Esophagus (tissue), 2 donors: ENCODE measurements around the gene C1orf35. TPM values are rescaled to one million over a fixed set of nuclear protein-coding genes. Genes with fewer than 3 reads are reported as not detected.

ENCODE experiments used
- H3K27ac ChIP-seq, 2 donors: one replicate each; pipeline ENCODE4 v1.5.1; 2013; ENCODE audit warnings: low read depth in 2 of 2, mild to moderate bottlenecking in 2 of 2, inconsistent platforms in 1 of 2, low read length in 1 of 2, moderate library complexity in 1 of 2
- H3K27me3 ChIP-seq, 2 donors: one replicate each; pipeline ENCODE4 v1.6.1; 2013; ENCODE audit warnings: low read length in 2 of 2, control low read depth in 1 of 2, mild to moderate bottlenecking in 1 of 2; ENCODE audit not compliant: insufficient read depth in 2 of 2, control insufficient read depth in 1 of 2
- H3K36me3 ChIP-seq, 2 donors: one replicate each; pipeline ENCODE4 v1.6.1; 2013; ENCODE audit warnings: low read length in 1 of 2; ENCODE audit not compliant: control insufficient read depth in 2 of 2, insufficient read depth in 2 of 2
- H3K4me1 ChIP-seq, 2 donors: one replicate each; pipeline ENCODE4 v1.6.1; 2013; ENCODE audit warnings: low read length in 1 of 2; ENCODE audit not compliant: control insufficient read depth in 2 of 2, insufficient read depth in 2 of 2
- H3K4me3 ChIP-seq, 2 donors: one replicate each; pipeline ENCODE4 v1.5.1; 2013; ENCODE audit warnings: low read length in 2 of 2, mild to moderate bottlenecking in 2 of 2, low read depth in 1 of 2, moderate library complexity in 1 of 2
- H3K9me3 ChIP-seq, 2 donors: one replicate each; pipeline ENCODE4 v1.6.1; 2013; ENCODE audit warnings: mild to moderate bottlenecking in 2 of 2, low read depth in 1 of 2, low read length in 1 of 2, moderate library complexity in 1 of 2; ENCODE audit not compliant: control insufficient read depth in 2 of 2, insufficient read depth in 1 of 2
- WGBS, 2 donors: extraction: QIAGEN DNeasy Blood & Tissue Kit; methylation state at CpG; one replicate each; pipeline ENCODE4 v1.1.7; 2013; 5-methylcytosine and 5-hydroxymethylcytosine counted together
- polyA plus RNA-seq, 2 donors: library from polyadenylated mRNA; stranded (reverse); fragments of 200-250 nt; gene quantifications; one replicate each; pipeline ENCODE4 v1.2.3, GENCODE V29; 2013
- donor health status: healthy with polysubstance abuse.
- donor health status: Bipolar disorder and iron deficiency.

C1orf35 gene
- polyA plus RNA-seq, 2 donors, result 18.4 to 26.0 TPM

DNA sequence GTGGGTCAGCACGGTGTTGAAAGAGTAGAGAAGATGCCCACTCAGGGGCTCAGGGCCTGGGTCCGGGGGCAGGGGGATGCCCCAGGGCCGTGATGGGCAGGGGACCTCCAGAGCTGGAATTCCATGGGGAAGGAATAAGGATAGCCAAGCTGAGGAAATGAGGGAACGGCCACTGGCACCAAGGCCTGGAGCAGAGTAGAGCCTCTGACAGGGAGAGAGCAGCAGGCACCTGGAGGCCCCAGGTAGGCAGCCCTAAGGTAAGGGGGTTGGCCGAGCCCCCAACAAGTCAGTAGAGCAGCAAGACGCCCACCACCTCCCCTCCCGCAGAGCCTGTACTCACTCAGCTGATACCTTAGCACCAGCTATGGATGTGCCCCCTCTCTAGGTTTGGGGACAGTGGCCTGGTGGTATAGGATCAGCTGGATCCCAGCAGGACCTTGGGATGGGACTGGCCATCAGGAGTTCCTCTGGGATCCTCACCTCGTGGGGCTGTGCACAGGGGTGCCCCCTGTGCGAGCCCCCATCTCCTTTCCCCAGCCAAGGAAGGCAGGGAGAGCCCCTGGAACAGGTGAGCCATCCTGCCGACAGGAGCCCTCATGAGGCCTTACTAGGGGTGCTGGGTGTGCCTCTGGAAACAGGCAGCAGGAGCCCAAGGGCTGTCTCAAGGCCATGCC, 41.6 kb downstream of the C1orf35 start:
- peaks cover 4 to 12% of the 10 kb centered on the region in 2 donors for H3K9me3 ChIP-seq
- H3K36me3 ChIP-seq, result no peaks in the 10 kb centered on the region
- H3K4me3 ChIP-seq, result no peak overlapping the region
- no peaks in the 10 kb centered on the region for H3K27me3 ChIP-seq
- peaks cover 3% of the 10 kb centered on the region in 2 donors for H3K4me1 ChIP-seq
- H3K27ac ChIP-seq, result no peak overlapping the region
- WGBS, 2 donors, result 81% methylated on average over 9 to 10 of the region's 10 CpGs

DNA sequence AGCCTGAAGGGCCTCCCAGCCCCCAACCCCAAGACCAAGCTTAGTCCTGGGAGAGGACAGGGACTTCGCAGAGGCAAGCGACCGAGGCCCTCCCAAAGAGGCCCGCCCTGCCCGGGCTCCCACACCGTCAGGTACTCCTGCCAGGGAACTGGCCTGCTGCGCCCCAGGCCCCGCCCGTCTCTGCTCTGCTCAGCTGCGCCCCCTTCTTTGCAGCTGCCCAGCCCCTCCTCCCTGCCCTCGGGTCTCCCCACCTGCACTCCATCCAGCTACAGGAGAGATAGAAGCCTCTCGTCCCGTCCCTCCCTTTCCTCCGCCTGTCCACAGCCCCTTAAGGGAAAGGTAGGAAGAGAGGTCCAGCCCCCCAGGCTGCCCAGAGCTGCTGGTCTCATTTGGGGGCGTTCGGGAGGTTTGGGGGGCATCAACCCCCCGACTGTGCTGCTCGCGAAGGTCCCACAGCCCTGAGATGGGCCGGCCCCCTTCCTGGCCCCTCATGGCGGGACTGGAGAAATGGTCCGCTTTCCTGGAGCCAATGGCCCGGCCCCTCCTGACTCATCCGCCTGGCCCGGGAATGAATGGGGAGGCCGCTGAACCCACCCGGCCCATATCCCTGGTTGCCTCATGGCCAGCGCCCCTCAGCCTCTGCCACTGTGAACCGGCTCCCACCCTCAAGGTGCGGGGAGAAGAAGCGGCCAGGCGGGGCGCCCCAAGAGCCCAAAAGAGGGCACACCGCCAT, 42.5 kb downstream of the C1orf35 start:
- Histone ChIP-seq H3K9me3 (peaks cover 4 to 12% of the 10 kb centered on the region in 2 donors), H3K4me1 (peaks cover 3% of the 10 kb centered on the region in 2 donors), H3K4me3 (peak overlapping the region; percentile 34 to 40), H3K27me3 (no peaks in the 10 kb centered on the region), H3K27ac (no peak overlapping the region), H3K36me3 (no peaks in the 10 kb centered on the region)
- 14 to 18% methylated on average over 29 to 34 of the region's 34 CpGs for WGBS, 2 donors

DNA sequence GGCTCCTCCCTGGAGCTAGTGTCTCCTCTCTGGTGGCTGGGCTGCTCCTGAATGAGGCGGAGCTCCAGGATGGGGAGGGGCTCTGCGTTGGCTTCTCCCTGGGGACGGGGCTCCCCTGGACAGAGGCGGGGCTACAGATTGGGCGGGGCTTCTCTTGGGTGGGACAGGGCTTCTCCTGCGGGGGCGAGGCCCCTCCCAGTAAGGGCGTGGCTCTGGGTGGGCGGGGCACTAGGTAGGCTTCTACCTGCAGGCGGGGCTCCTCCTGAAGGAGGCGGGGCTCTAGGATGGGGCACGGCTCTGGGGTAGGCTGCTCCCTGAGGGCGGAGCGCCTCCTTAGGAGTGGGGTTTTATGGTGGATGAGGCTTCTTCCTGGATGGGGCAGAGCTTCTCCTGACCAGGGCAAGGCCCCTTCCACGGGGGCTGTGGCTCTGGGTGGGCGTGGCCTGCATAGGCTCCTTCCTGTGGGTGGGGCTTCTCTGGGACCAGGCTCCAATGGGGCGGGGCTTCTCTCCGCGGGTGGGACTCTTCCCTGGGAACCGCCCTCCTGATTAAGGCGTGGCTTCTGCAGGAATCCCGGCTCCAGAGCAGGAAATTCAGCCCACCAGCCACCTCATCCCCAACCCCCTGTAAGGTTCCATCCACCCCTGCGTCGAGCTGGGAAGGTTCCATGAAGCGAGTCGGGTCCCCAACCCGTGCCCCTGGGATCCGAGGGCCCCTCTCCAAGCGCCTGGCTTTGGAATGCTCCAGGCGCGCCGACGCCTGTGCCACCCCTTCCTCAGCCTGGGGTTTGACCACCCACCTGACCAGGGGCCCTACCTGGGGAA, 43.3 kb downstream of the C1orf35 start:
- H3K4me1 ChIP-seq, result peaks cover 3% of the 10 kb centered on the region in 2 donors
- no peaks in the 10 kb centered on the region for H3K36me3 ChIP-seq
- H3K27ac ChIP-seq, result peak overlapping the region; percentile 11 to 21
- 5% methylated on average over 32 to 33 of the region's 33 CpGs for WGBS, 2 donors
- H3K4me3 ChIP-seq, result peak overlapping the region; percentile 34 to 40
- peaks cover 4 to 12% of the 10 kb centered on the region in 2 donors for H3K9me3 ChIP-seq
- no peaks in the 10 kb centered on the region for H3K27me3 ChIP-seq

DNA sequence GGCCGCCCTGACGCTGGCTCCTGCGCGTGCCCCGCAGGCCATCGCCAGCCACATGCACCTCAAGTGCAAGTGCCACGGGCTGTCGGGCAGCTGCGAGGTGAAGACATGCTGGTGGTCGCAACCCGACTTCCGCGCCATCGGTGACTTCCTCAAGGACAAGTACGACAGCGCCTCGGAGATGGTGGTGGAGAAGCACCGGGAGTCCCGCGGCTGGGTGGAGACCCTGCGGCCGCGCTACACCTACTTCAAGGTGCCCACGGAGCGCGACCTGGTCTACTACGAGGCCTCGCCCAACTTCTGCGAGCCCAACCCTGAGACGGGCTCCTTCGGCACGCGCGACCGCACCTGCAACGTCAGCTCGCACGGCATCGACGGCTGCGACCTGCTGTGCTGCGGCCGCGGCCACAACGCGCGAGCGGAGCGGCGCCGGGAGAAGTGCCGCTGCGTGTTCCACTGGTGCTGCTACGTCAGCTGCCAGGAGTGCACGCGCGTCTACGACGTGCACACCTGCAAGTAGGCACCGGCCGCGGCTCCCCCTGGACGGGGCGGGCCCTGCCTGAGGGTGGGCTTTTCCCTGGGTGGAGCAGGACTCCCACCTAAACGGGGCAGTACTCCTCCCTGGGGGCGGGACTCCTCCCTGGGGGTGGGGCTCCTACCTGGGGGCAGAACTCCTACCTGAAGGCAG, 44.0 kb downstream of the C1orf35 start:
- Histone ChIP-seq H3K4me1 (peaks cover 3% of the 10 kb centered on the region in 2 donors), H3K27me3 (no peaks in the 10 kb centered on the region), H3K9me3 (peaks cover 4 to 12% of the 10 kb centered on the region in 2 donors), H3K27ac (peak overlapping the region in 1 of 2 donors; percentile 11), H3K36me3 (no peaks in the 10 kb centered on the region), H3K4me3 (peak overlapping the region; percentile 34 to 40)
- 16 to 19% methylated on average over 65 to 66 of the region's 66 CpGs for WGBS, 2 donors

DNA sequence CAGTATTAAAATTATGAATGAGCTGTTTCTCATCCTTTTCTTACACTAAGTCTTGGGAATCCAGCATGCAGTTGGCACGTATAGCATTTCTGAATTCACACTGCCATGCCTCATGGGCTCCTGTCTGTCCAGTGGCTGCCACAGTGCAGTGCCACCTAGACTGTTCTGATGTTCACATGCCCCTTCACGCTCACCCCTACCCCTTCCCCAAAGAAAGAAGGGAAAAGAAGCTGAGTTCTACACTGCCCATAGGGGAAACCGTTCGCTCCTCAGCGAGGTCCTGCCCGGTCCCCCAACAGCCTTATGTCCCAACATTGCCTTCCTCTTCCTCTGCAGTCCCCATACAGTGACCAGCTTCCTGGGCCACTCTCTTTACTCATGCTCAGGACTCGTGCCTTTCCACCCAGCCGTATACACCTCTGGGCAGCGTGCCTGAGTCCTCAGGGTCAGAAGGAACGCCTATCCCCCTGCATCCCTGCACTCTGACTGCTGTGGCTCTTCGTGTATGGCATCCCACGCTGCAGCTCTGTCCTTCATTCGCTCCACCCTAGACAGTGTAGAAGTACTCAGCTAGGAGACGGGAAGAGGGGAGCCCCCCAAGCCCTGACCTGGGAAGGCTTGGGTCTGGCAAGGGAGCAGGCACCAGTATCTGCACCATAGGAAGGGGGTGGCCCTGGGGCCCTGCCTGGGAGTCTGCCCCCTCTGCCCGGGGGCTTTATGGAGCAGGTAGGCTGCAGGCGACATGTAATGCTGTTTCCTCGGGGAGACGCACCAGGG, 44.8 kb downstream of the C1orf35 start:
- Histone ChIP-seq H3K4me1 (peaks cover 3% of the 10 kb centered on the region in 2 donors), H3K27me3 (no peaks in the 10 kb centered on the region), H3K27ac (no peak overlapping the region), H3K4me3 (no peak overlapping the region), H3K9me3 (peaks cover 4 to 12% of the 10 kb centered on the region in 2 donors), H3K36me3 (no peaks in the 10 kb centered on the region)
- 54 to 62% methylated on average over 18 of the region's 18 CpGs for WGBS, 2 donors

Other genes starting within 250 kb of the C1orf35 start
- gene WNT9A, start 155.4 kb downstream of the C1orf35 start, polyA plus RNA-seq, result 1 to 10 TPM; 2.3 to 3.6 TPM
- gene WNT3A, start 96.3 kb downstream of the C1orf35 start, polyA plus RNA-seq, result 1 to 10 TPM in 1 of 2 donors, under 1 TPM in 1; 0.69 to 1.3 TPM
- 100 to 1,000 TPM; 180 to 295 TPM for gene ARF1, start 20.6 kb downstream of the C1orf35 start, polyA plus RNA-seq
- 10 to 100 TPM; 87.0 to 94.9 TPM for gene MRPL55, start 6.0 kb upstream of the C1orf35 start, polyA plus RNA-seq
- 100 to 1,000 TPM; 299 to 484 TPM for gene GUK1, start 37.0 kb upstream of the C1orf35 start, polyA plus RNA-seq
- under 1 TPM; 0.57 to 0.64 TPM for gene GJC2, start 46.6 kb upstream of the C1orf35 start, polyA plus RNA-seq
- 1 to 10 TPM; 1.5 to 3.5 TPM for gene IBA57, start 62.5 kb upstream of the C1orf35 start, polyA plus RNA-seq
- 10 to 100 TPM in 1 of 2 donors, 1 to 10 TPM in 1; 7.7 to 20.6 TPM for gene OBSCN, start 104.7 kb upstream of the C1orf35 start, polyA plus RNA-seq